Thoracic aorta (tissue), 2 donors: Measurements from ENCODE around the gene RUFY3. TPM values are rescaled to one million over a fixed set of nuclear protein-coding genes. Genes with fewer than 3 reads are reported as not detected.

ENCODE experiments used
- ATAC-seq: fragments of 150-250 bp; one replicate; pipeline ENCODE4 v1.8.0; 2017; ENCODE audit warnings: low read depth; ENCODE audit not compliant: insufficient number of reproducible peaks, low FRiP score
- DNase-seq: peaks from one replicate; pipeline ENCODE4 v3.0.0-alpha.2; 2020; ENCODE audit warnings: low spot score
- H3K27ac ChIP-seq, 2 donors: fragments of 200-600 bp; sonication (generic); 1 replicate in 1 of 2; 2 replicates in 1 of 2; pipeline ENCODE4 v1.5.1; 2016; ENCODE audit warnings: mild to moderate bottlenecking in 2 of 2, moderate library complexity in 2 of 2
- H3K27me3 ChIP-seq: fragments of 200-600 bp; sonication (generic); replicated peaks from 2 replicates; pipeline ENCODE4 v1.6.0; 2016; ENCODE audit warnings: mild to moderate bottlenecking; ENCODE audit not compliant: insufficient read depth
- H3K36me3 ChIP-seq: fragments of 200-600 bp; sonication (generic); one replicate; pipeline ENCODE4 v1.5.1; 2016
- H3K4me1 ChIP-seq, 2 donors: fragments of 200-600 bp; sonication (generic); 1 replicate in 1 of 2; 2 replicates in 1 of 2; pipeline versions ENCODE4 v1.5.1 to v1.6.0; 2016; ENCODE audit warnings: low read depth in 2 of 2, mild to moderate bottlenecking in 1 of 2; ENCODE audit not compliant: control insufficient read depth in 1 of 2
- H3K4me3 ChIP-seq: fragments of 200-600 bp; sonication (generic); 2 replicates; pipeline ENCODE4 v1.5.1; 2016; ENCODE audit warnings: mild to moderate bottlenecking
- H3K9me3 ChIP-seq: fragments of 200-600 bp; sonication (generic); 2 replicates; pipeline ENCODE4 v1.5.1; 2016
- total RNA-seq, 2 donors: library from RNA; depleted of rRNA; stranded (reverse); fragments of >200 nt; gene quantifications; one replicate each; pipeline versions ENCODE4 v1.1.0 to v1.2.3, GENCODE V29; 2016
- TF ChIP-seq, protein P1 (sequence below): fragments of 200-600 bp; sonication (generic); IDR thresholded peaks from one replicate; pipeline ENCODE4 v1.5.1; 2019; ENCODE audit warnings: antibody characterized with exemption

Gene RUFY3
- total RNA-seq: 10 to 100 TPM; 72.7 to 100.0 TPM

DNA sequence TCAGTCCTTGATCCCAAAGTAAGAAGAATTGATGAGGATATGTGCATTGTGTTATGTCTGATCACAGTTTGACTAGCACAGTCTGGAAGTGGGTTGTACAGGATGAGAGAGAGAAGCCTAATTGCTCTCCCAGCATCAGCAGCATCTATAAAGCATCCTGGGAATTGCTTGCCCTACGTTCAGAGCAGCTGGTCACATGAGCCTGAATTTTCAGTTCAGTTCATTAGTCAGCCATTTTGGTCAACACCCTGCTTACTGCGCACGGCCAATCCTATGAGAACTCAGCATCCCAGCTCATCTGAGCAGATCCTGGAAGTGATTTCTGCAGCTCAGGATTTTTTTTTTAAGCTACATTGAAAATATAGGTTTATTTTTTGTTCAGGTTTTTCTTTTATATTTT lies at the start of gene RUFY3:
TSS of gene RUFY3 (plus strand) at position 218 of the 400 bp plus-strand sequence. CDS start 610 bp downstream, outside the sequence.
- H3K27me3 ChIP-seq: no peaks in the 10 kb centered on the region
- ATAC-seq (peak; percentile 75), DNase-seq (no peak)
- H3K36me3 ChIP-seq: no peaks in the 10 kb centered on the region
- peaks cover 11 to 13% of the 10 kb centered on the region in 2 donors for H3K4me1 ChIP-seq
- H3K27ac ChIP-seq: peak within 1 kb of the TSS; percentile 59 to 67
- H3K4me3 ChIP-seq: peak within 1 kb of the TSS; percentile 75
- TF ChIP-seq, protein P1, sequence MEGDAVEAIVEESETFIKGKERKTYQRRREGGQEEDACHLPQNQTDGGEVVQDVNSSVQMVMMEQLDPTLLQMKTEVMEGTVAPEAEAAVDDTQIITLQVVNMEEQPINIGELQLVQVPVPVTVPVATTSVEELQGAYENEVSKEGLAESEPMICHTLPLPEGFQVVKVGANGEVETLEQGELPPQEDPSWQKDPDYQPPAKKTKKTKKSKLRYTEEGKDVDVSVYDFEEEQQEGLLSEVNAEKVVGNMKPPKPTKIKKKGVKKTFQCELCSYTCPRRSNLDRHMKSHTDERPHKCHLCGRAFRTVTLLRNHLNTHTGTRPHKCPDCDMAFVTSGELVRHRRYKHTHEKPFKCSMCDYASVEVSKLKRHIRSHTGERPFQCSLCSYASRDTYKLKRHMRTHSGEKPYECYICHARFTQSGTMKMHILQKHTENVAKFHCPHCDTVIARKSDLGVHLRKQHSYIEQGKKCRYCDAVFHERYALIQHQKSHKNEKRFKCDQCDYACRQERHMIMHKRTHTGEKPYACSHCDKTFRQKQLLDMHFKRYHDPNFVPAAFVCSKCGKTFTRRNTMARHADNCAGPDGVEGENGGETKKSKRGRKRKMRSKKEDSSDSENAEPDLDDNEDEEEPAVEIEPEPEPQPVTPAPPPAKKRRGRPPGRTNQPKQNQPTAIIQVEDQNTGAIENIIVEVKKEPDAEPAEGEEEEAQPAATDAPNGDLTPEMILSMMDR: no peak
- H3K9me3 ChIP-seq: no peaks in the 10 kb centered on the region

DNA sequence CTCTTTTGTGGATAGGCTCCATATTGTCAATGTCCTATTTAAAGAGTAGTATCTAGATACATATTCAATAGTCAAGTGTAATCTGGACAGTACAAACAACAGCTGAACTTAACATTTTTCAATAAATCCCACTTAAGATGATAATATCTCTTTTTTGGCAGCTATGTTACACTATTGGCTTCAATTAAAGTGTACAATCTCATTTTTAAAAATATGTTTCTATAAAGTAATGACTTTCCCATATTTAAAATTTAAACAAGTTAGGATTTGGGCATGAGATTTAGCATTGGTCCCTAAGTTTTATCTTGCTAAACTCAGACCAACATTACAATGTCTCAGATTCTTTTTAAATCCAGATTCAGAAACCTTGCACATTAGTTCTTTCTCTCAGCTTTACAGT lies 47.6 kb upstream of the RUFY3 start:
- no peaks in the 10 kb centered on the region for H3K27me3 ChIP-seq
- H3K9me3 ChIP-seq: no peaks in the 10 kb centered on the region
- H3K36me3 ChIP-seq: no peaks in the 10 kb centered on the region
- no peaks in the 10 kb centered on the region for H3K4me1 ChIP-seq
- DNase-seq (no peak), ATAC-seq (no peak)
- no peak overlapping the region for H3K27ac ChIP-seq
- TF ChIP-seq, protein P1: no peak
- H3K4me3 ChIP-seq: no peak overlapping the region

- Histone ChIP-seq H3K27ac (no peak overlapping the region), H3K36me3 (no peaks in the 10 kb centered on the region), H3K9me3 (no peaks in the 10 kb centered on the region), H3K27me3 (no peaks in the 10 kb centered on the region), H3K4me1 (no peaks in the 10 kb centered on the region), H3K4me3 (no peak overlapping the region)
- TF ChIP-seq, protein P1: no peak
- ATAC-seq (no peak), DNase-seq (no peak)
Observed at GRCh38 chr4:70674731-70675130, 47.0 kb upstream of the RUFY3 start.

DNA sequence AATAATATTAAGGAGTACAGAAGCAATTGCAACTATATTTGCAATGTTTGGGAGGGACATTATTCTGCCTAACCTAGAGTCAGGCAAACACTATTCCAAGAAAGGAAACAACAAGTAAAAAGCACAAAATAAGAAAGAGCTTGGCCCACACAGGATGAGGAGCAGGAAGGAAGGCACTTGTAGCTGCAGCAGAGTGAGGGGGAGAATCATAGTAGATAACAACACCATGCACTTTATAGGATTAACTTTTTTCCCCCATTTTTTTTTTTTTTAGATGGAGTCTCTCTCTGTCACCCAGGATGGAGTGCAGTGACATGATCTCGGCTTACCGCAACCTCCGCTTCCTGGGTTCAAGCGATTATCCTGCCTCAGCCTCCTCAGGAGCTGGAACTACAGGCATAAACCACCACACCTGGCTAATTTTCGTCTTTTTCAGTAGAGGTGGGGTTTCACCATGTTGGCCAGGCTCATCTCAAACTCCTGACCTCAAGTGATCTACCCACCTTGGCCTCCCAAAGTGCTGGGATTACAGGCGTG lies 45.1 kb upstream of the RUFY3 start:
- no peaks in the 10 kb centered on the region for H3K27me3 ChIP-seq
- H3K4me3 ChIP-seq: no peak overlapping the region
- DNase-seq (no peak), ATAC-seq (no peak)
- no peaks in the 10 kb centered on the region for H3K36me3 ChIP-seq
- H3K27ac ChIP-seq: no peak overlapping the region
- TF ChIP-seq, protein P1: no peak
- H3K4me1 ChIP-seq: no peaks in the 10 kb centered on the region
- H3K9me3 ChIP-seq: no peaks in the 10 kb centered on the region

- no peaks in the 10 kb centered on the region for H3K4me1 ChIP-seq
- ATAC-seq (no peak), DNase-seq (no peak)
- H3K9me3 ChIP-seq: no peaks in the 10 kb centered on the region
- TF ChIP-seq, protein P1: no peak
- no peaks in the 10 kb centered on the region for H3K27me3 ChIP-seq
- no peak overlapping the region for H3K27ac ChIP-seq
- no peaks in the 10 kb centered on the region for H3K36me3 ChIP-seq
- H3K4me3 ChIP-seq: no peak overlapping the region
Observed at GRCh38 chr4:70678383-70678999, 43.3 kb upstream of the RUFY3 start.
